HuH-7.5 (cell line): ENCODE measurements around the gene TRMT44.
"Not testable (repeated sequence)": the region's sequence is repeated elsewhere in the genome, so short reads cannot be mapped to it uniquely, and the experiment has no call there.

Experiments used
- DNase-seq: peaks from one replicate; pipeline ENCODE4 v3.0.0; 2011; ENCODE audit warnings: low spot score

The TRMT44 gene

GRCh38 chr4:8440492-8441311, at the start of gene TRMT44, which contains the start of gene ACOX3:
Gene TRMT44, plus strand, starts transcription at chr4:8440777. Its CDS starts 46 bp downstream, at chr4:8440823.
Gene ACOX3, minus strand, starts transcription at chr4:8440723. Its CDS starts 24,202 bp downstream, at chr4:8416521.
- peak; percentile 80 for DNase-seq

- no peak for DNase-seq
Measured at GRCh38 chr4:8391071-8391470, 49.5 kb upstream of the TRMT44 start.

GRCh38 chr4:8391972-8392371, 48.6 kb upstream of the TRMT44 start:
- no peak for DNase-seq

- DNase-seq: no peak
Measured at GRCh38 chr4:8392591-8393190, 47.9 kb upstream of the TRMT44 start.

- no peak for DNase-seq
Measured at GRCh38 chr4:8393593-8394038, 47.0 kb upstream of the TRMT44 start.

- DNase-seq: no peak
Measured at GRCh38 chr4:8394061-8394519, 46.5 kb upstream of the TRMT44 start.

GRCh38 chr4:8394806-8395205, 45.8 kb upstream of the TRMT44 start:
- no peak for DNase-seq

GRCh38 chr4:8395504-8396296, 44.9 kb upstream of the TRMT44 start:
- DNase-seq: no peak

- DNase-seq: no peak
Measured at GRCh38 chr4:8396762-8397406, 43.7 kb upstream of the TRMT44 start.

GRCh38 chr4:8398347-8398746, 42.2 kb upstream of the TRMT44 start:
- no peak for DNase-seq

GRCh38 chr4:8399298-8399697, 41.3 kb upstream of the TRMT44 start:
- DNase-seq: no peak

- DNase-seq: no peak
Measured at GRCh38 chr4:8400632-8401325, 39.8 kb upstream of the TRMT44 start.

GRCh38 chr4:8401665-8402064, 38.9 kb upstream of the TRMT44 start:
- no peak for DNase-seq

- no peak for DNase-seq
Measured at GRCh38 chr4:8402181-8402597, 38.4 kb upstream of the TRMT44 start.

- no peak for DNase-seq
Measured at GRCh38 chr4:8402640-8403039, 37.9 kb upstream of the TRMT44 start.

- peak; percentile 98 for DNase-seq
Measured at GRCh38 chr4:8403173-8403753, 37.3 kb upstream of the TRMT44 start.

GRCh38 chr4:8403976-8404375, 36.6 kb upstream of the TRMT44 start:
- DNase-seq: no peak

GRCh38 chr4:8404791-8405515, 35.6 kb upstream of the TRMT44 start:
- DNase-seq: no peak

- DNase-seq: no peak
Measured at GRCh38 chr4:8405516-8405875, 35.1 kb upstream of the TRMT44 start.

- not testable (repeated sequence) for DNase-seq
Measured at GRCh38 chr4:8406887-8407286, 33.7 kb upstream of the TRMT44 start.
